HAP-1 (cell line): ENCODE data around the gene PRKCE.

ENCODE experiments used
- DNase-seq, 2 experiments: peaks; one replicate each; pipeline ENCODE4 v3.0.0-alpha.2; 2016 to 2020; ENCODE audit warnings: low spot score in 2 of 2
- H3K27me3 ChIP-seq: fragments of 250-450 bp; sonication (Bioruptor Pico); 2 replicates; pipeline ENCODE4 v1.5.1; 2020; ENCODE audit warnings: low read depth, mild to moderate bottlenecking, moderate library complexity
- H3K36me3 ChIP-seq: fragments of 250-450 bp; sonication (Bioruptor Pico); replicated peaks from 2 replicates; pipeline ENCODE4 v1.5.1; 2020; ENCODE audit warnings: mild to moderate bottlenecking
- H3K4me1 ChIP-seq: fragments of 250-450 bp; sonication (Bioruptor Pico); 2 replicates; pipeline ENCODE4 v1.5.1; 2020; ENCODE audit warnings: mild to moderate bottlenecking
- H3K4me3 ChIP-seq: fragments of 250-450 bp; sonication (Bioruptor Pico); 2 replicates; pipeline ENCODE4 v1.5.1; 2020; ENCODE audit warnings: mild to moderate bottlenecking, moderate library complexity
- H3K9me3 ChIP-seq: fragments of 250-450 bp; sonication (Bioruptor Pico); 2 replicates; pipeline ENCODE4 v1.5.1; 2020; ENCODE audit warnings: mild to moderate bottlenecking, moderate library complexity
- in situ Hi-C: fragments of 300-500 bp; cut with MboI; formaldehyde crosslinking; loops from 3 replicates; pipeline ENCODE4 v1.14.3; 2020; ENCODE audit warnings: low sequenced_read_pairs, inconsistent platforms, mixed read lengths

Gene PRKCE

DNA sequence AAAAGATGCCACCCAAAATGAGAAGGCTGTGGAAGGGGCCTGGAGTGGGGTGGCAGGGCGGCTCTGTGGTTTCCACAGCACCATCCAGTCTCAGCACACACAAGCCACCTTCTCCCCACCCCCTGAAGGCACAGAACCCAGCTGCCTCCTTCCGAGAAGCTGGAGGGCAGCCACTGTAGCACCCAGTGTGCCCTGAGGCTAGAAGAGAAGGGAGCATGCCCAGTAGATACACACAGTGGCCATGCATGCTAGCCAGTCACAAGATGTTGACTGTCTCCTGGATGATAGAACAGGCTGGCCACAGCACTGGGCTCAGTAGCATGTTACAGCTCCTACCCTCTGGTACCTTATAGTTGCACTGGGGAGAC lies 496.9 kb downstream of the PRKCE start:
- Histone ChIP-seq H3K36me3 (no peaks in the 10 kb centered on the region), H3K27me3 (no peaks in the 10 kb centered on the region), H3K4me1 (no peaks in the 10 kb centered on the region), H3K9me3 (no peaks in the 10 kb centered on the region), H3K4me3 (no peak overlapping the region)
- in situ Hi-C loops, result no loop called here
- DNase-seq, result no peak

DNA sequence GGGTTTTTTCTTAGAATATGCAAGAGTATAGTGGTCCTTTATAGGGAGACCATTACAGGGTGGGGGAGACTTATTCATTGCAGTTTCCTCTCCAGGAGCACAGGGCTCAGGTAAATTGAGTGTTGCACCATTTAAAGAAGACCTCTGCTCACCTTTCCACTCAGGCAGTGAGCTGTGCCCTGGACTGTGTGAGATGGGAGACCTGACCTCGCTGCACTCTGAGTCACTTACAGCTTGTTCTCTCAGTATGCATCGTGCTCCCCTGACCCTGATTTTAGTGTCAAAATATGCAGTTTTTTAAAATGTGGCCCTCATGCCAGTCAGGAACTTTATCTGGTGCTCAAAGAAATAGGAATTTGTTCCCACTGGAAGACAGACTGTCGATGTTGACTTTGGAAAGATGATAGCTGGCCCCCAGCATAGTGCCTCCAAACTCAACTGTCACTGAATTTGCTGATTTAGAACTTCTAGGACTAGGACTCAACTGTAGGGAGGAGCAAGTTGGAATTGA lies 499.0 kb downstream of the PRKCE start:
- DNase-seq, result no peak
- no peaks in the 10 kb centered on the region for H3K36me3 ChIP-seq
- no peak overlapping the region for H3K4me3 ChIP-seq
- no peaks in the 10 kb centered on the region for H3K9me3 ChIP-seq
- H3K4me1 ChIP-seq, result no peaks in the 10 kb centered on the region
- in situ Hi-C loops, result no loop called here
- H3K27me3 ChIP-seq, result no peaks in the 10 kb centered on the region

DNA sequence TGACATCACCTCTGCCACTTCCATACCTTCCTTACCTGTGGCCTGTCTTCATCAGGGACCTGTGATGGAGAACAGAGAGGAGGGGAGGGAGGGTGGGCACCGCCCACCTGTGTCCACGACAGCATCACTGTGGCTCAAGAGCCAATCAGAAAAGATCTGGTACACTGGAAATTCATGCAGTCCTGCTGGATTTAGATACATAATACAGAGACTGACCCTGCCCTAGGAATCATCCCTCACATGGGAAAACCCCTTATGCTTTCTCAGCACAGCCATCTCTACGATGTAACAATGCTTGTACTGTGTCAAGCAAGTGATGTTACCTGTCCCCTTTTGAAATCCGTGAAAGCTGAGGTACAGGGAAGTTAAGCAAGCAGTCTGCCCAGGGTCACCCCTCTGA lies 500.1 kb downstream of the PRKCE start:
- DNase-seq, result no peak
- no peaks in the 10 kb centered on the region for H3K9me3 ChIP-seq
- H3K27me3 ChIP-seq, result no peaks in the 10 kb centered on the region
- in situ Hi-C loops, result no loop called here
- no peaks in the 10 kb centered on the region for H3K36me3 ChIP-seq
- H3K4me3 ChIP-seq, result no peak overlapping the region
- H3K4me1 ChIP-seq, result no peaks in the 10 kb centered on the region

DNA sequence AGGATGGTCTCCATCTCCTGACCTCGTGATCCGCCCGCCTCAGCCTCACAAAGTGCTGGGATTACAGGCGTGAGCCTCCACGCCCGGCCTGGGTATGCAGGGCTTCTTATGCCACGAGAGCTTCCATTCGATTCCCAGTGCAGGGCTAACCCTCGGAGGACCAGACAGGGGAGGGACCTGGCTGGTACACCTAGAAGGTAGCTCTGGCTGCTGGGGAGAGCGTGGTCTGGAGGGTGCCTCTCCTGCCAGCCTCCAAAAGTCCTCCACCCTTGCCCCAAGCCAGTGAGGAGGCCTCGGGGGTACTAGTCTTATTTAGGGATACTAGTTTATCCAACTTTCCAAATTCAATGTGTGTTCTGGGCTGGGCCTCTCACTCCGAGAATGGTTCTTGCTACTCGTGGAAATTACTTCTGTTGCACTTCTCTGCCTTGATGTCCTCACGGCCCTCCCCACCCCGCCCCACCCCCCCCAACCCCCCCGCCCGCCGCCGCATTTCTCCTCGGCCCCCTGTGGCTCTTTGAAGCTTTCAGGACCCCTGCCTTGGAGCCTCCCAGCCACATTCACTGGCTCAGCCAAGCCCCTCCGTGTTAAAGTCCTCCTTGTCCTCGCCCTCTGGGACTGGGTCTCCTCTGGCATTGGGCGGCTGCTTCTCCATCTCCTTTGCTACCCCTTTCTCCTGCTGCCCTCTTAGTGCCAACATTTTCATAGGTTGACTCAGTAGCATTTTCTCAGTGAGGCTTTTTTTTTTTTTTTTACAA lies 502.7 kb downstream of the PRKCE start:
- in situ Hi-C loops, result no loop called here
- no peak overlapping the region for H3K4me3 ChIP-seq
- no peaks in the 10 kb centered on the region for H3K36me3 ChIP-seq
- H3K9me3 ChIP-seq, result no peaks in the 10 kb centered on the region
- DNase-seq, result no peak
- H3K27me3 ChIP-seq, result no peaks in the 10 kb centered on the region
- H3K4me1 ChIP-seq, result no peaks in the 10 kb centered on the region

DNA sequence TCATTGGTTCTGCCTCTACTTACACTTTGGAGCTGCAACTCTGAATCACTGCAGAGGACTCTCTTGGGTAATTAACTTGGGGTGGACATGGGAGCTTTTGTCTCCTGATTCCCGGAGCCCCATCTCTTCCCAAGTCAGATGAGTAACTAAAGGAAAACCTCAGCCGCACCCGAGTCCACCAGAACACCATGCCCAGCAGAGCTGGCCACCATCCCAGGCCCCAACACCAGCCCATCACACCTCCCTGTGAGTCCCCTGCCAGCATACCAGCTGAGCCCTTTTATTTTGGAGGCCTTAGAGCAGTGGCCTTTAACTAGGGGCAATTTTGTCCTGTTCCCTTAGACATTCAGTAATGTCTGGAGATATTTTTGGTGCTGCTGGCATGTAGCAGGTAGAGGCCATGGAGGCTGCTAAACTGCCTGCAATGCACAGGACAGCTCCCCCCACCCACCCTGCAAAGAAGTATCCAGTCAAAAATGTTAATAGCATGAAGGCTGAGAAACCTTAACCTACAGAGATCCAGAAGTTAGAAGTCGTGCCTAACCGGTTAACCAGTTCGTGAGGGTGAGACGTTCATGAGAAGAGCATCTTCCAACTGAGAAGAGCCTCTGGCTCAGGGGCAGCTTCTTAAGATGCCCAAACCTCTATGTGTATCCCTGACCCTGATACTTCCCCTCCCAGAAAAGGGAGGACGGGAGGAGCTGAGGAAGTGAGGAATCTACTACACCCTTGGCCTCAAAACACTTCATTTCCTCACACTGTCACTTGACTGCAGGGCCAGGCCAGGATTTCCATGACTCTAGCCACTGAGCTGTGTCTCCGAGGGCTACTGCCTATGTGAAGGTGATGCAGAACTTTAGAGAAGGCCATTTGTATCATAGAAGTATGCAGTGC lies 505.8 kb downstream of the PRKCE start:
- H3K4me1 ChIP-seq, result no peaks in the 10 kb centered on the region
- DNase-seq, result no peak
- in situ Hi-C loops, result no loop called here
- no peak overlapping the region for H3K4me3 ChIP-seq
- H3K27me3 ChIP-seq, result no peaks in the 10 kb centered on the region
- no peaks in the 10 kb centered on the region for H3K36me3 ChIP-seq
- no peaks in the 10 kb centered on the region for H3K9me3 ChIP-seq

DNA sequence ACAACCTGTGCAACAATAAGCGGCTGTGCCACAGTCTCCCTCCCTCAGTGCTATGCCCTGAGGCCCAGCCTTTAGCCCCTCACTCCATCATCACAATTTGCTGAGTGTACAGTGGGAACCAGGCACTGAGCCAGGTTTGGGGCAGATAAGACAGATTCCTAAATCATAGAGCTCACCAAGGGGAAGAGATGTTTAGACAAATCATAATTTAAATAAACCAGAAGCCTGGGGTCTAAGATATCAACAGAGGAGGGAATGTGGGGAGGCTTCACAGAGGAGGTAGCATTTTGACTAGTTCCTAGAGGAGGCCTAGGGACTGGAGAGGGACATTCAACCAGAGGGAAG lies 506.5 kb downstream of the PRKCE start:
- no peak for DNase-seq
- in situ Hi-C loops, result no loop called here
- H3K4me3 ChIP-seq, result no peak overlapping the region
- H3K36me3 ChIP-seq, result no peaks in the 10 kb centered on the region
- H3K9me3 ChIP-seq, result no peaks in the 10 kb centered on the region
- no peaks in the 10 kb centered on the region for H3K27me3 ChIP-seq
- H3K4me1 ChIP-seq, result no peaks in the 10 kb centered on the region

DNA sequence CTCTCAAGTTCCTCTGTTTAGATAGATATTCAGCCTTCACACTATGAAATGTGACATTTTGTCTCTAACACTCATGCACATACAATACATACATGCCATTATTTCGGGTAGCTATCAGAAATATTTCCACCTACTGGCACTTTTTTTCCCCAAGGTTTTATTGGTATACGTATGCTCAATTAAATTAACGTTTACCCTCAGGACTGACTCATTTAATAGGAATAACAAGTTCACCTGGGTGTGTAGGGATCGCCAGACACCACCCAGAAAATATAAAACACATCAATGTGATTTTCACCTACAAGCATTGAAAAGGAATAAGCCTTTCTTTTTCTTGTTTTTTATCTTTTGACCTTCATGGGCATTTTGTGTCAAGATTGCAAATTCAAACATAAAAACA lies 507.2 kb downstream of the PRKCE start:
- Histone ChIP-seq H3K36me3 (no peaks in the 10 kb centered on the region), H3K4me1 (no peaks in the 10 kb centered on the region), H3K9me3 (no peaks in the 10 kb centered on the region), H3K27me3 (no peaks in the 10 kb centered on the region), H3K4me3 (no peak overlapping the region)
- DNase-seq, result no peak
- in situ Hi-C loops, result no loop called here

DNA sequence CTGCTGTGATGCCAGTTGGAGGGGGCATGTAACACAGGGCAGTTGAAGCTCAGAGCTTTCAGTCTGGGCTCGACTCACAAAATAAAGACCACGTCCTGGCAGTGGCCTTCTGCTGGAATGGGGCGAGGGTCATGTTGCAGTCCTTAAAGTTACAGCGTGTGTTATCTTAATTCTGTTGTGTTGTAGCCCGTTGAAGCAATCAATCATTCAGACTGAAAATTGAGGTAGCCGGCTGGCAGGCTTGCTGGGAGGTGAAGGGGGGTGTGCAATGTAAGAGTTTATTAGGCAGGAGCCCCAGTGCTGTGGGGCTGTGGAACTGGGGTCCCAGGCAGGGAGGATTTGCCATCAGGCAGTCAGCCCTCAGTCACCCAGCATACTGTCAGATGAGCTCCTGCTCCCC lies 508.9 kb downstream of the PRKCE start:
- Histone ChIP-seq H3K4me3 (no peak overlapping the region), H3K36me3 (no peaks in the 10 kb centered on the region), H3K9me3 (no peaks in the 10 kb centered on the region), H3K4me1 (no peaks in the 10 kb centered on the region), H3K27me3 (no peaks in the 10 kb centered on the region)
- in situ Hi-C loops, result no loop called here
- DNase-seq, result no peak

DNA sequence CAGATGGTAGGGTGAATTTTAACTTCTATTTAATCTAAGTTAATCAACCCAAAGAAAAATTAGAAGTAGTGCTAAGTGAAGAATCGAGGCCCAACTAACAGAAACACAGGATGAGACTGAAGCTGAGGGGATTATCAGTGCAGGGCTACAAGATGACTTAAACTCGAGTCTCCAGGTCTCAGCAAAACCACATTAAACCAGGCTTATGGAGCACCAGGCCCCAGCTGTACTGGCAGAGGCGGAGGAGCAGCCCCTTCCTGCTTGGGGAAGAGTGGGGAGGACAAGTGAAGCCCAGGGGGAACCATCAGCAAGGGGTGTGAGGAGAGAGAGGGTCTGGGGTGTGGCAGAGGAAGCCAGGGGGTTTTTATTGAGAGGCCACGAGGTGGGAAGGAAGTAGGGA lies 509.8 kb downstream of the PRKCE start:
- no peaks in the 10 kb centered on the region for H3K27me3 ChIP-seq
- no peak for DNase-seq
- no peaks in the 10 kb centered on the region for H3K4me1 ChIP-seq
- in situ Hi-C loops, result no loop called here
- H3K4me3 ChIP-seq, result no peak overlapping the region
- no peaks in the 10 kb centered on the region for H3K36me3 ChIP-seq
- H3K9me3 ChIP-seq, result no peaks in the 10 kb centered on the region

DNA sequence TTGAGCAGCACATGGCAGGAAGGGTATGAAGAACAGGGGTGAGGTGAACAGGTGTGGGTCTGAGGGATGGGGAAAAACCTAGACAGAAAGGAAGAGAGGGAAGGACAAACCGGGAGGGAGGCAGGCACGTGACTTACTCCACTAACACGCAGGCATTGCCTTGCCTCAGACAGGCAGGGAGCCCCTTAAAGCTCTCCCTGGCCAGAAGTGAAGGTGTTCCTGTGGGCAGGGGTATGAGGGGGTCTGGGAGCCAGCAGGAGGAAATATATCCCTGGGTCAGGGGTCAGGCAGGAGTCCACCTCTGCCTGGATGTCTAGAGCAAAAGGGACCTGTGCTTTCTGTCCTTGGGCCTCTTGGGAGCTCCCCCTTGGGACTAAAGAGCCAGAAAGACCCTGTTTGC lies 510.4 kb downstream of the PRKCE start:
- in situ Hi-C loops, result no loop called here
- Histone ChIP-seq H3K4me1 (no peaks in the 10 kb centered on the region), H3K9me3 (no peaks in the 10 kb centered on the region), H3K27me3 (no peaks in the 10 kb centered on the region), H3K36me3 (no peaks in the 10 kb centered on the region), H3K4me3 (no peak overlapping the region)
- DNase-seq, result no peak

DNA sequence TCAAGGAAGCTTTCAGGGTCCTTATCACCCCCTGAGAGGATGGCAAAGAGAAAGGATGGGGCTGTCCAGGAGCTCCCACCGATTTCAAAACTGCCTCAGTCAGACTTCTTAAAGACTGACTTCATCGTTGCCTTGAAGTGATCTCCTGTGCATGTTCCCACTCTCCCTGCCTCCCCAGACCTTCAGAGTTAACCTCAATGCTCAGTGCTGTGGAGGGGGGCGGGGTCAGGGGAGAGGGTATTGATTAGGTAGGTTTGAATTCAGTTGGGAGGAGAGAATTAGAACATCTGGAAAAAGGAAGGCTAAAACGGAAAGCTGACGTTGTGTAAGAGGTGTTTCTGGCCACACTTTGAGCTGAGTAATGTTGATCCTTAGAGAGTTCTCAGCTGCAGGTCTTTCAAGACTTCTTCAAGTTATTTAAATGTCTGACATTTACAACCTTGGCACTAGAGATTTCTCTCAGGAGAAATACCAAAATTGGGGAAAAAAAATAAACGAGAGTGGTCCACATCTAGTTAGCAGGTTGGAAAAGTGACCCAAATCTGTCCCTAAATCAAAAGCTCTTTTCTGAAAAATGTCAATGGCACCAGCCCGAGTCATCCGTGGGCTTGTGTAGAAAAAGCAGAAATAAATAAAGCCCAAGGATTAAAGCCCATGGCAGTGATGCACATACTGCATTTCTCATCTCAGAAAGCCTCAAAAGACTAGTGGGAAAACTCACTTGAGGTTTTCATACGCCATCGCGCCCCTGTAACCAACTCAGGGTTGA lies 511.0 kb downstream of the PRKCE start:
- Histone ChIP-seq H3K27me3 (no peaks in the 10 kb centered on the region), H3K4me3 (no peak overlapping the region), H3K4me1 (no peaks in the 10 kb centered on the region), H3K36me3 (no peaks in the 10 kb centered on the region), H3K9me3 (no peaks in the 10 kb centered on the region)
- in situ Hi-C loops, result no loop called here
- no peak for DNase-seq

DNA sequence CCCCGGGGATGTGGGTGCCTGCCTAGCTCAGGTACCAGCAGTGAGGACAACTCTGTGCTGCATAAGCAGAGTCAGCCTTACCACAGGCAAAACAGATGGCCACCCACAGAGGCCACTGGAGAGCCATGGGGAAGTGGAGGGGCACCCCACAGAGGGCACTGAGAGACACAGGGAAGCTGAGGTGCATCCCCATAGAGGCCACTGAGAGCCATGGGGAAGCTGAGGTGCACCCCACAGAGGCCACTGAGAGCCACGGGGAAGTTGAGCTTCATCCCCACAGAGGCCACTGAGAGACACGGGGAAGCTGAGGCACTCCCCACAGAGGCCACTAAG lies 511.6 kb downstream of the PRKCE start:
- H3K36me3 ChIP-seq, result no peaks in the 10 kb centered on the region
- no peaks in the 10 kb centered on the region for H3K27me3 ChIP-seq
- DNase-seq, result no peak
- no peaks in the 10 kb centered on the region for H3K4me1 ChIP-seq
- no peak overlapping the region for H3K4me3 ChIP-seq
- H3K9me3 ChIP-seq, result no peaks in the 10 kb centered on the region
- in situ Hi-C loops, result no loop called here

DNA sequence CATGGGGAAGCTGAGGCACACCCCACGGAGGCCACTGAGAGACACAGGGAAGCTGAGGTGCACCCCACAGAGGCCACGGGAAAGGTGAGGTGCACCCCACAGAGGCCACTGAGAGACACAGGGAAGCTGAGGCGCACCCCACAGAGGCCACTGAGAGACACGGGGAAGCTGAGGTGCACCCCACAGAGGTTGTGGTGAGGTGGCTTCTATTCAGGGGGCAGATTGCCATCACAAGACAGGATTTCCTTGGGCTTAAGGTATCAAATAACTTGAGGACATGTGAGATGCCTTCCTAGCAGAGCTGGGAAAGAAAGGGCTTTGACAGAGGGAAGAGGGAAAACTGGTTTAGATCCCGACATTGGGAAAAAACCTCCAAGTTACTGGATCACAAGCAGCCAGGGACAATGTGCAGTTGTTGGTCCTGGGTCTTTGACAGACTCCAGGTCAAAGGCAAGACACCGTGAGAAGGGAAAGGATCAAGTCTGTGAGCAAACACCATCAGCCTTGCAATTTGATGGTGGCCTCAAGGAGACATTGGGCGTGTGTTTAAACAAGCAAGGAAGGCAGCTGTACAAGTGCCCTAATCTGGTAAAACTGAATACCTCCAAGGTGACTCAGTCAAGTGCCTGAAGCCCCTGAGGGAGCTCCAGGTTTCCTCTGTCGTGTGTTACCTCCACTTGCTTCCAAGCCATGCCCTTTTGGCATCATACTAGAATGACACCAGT lies 512.5 kb downstream of the PRKCE start:
- no peaks in the 10 kb centered on the region for H3K4me1 ChIP-seq
- H3K27me3 ChIP-seq, result no peaks in the 10 kb centered on the region
- H3K4me3 ChIP-seq, result no peak overlapping the region
- H3K36me3 ChIP-seq, result no peaks in the 10 kb centered on the region
- in situ Hi-C loops, result no loop called here
- H3K9me3 ChIP-seq, result no peaks in the 10 kb centered on the region
- no peak for DNase-seq
